Astrocyte of the hippocampus (primary cell): ENCODE data around the gene LRIG3.
A peak's percentile ranks its signal among the peaks of the same experiment; 100 is the strongest.
"Not testable (repeated sequence)": the region's sequence is repeated elsewhere in the genome, so short reads cannot be mapped to it uniquely, and the experiment has no call there.

Source experiments
- DNase-seq: peaks from one replicate; pipeline ENCODE4 v3.0.0; 2011; ENCODE audit warnings: low read depth, low spot score

The LRIG3 gene

GRCh38 chr12:58855630-58856029 is 64.7 kb downstream of the LRIG3 start:
- not testable (repeated sequence) for DNase-seq

GRCh38 chr12:58850826-58851225 is 69.5 kb downstream of the LRIG3 start:
- DNase-seq = no peak

- DNase-seq = peak; percentile 60
Observed at GRCh38 chr12:58847901-58848600, 72.3 kb downstream of the LRIG3 start.

GRCh38 chr12:58844161-58844560 is 76.1 kb downstream of the LRIG3 start:
- DNase-seq = no peak

- no peak for DNase-seq
Observed at GRCh38 chr12:58841058-58841798, 79.1 kb downstream of the LRIG3 start.

- DNase-seq = no peak
Observed at GRCh38 chr12:58833853-58834252, 86.5 kb downstream of the LRIG3 start.

DNA sequence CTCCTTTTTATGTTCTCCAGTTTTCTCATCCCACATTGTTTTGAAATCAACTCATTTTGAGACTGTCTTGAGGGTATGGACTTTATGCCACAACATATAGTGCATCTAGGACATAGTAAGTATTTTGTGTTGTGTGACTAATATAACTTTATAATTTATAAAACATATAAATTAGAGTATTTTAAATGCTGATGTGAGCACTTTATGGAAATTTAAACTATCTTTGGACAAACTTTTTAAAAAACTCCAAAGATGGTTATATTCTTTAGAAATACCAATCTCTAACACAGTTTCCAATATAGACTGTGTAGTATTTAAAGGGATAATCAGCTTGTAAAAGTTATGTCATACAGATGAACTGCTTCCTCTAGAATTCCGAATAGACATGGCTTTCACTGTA is 87.4 kb downstream of the LRIG3 start:
- DNase-seq = no peak
